H9 (cell line): ENCODE measurements around the gene PRSS27. TPM values are rescaled to one million over a fixed set of nuclear protein-coding genes. Genes with fewer than 3 reads are reported as not detected.

Experiments used
- DNase-seq: peaks from one replicate; pipeline ENCODE4 v3.0.0-alpha.2; 2017
- H2AFZ ChIP-seq: one replicate; pipeline ENCODE4 v1.6.1; 2013; ENCODE audit warnings: mild to moderate bottlenecking, low read length, control low read depth, moderate library complexity
- H2AK5ac ChIP-seq: 2 replicates; pipeline ENCODE4 v1.6.1; 2013; ENCODE audit warnings: low read length, control low read depth, mixed read lengths; ENCODE audit not compliant: insufficient read length
- H2BK120ac ChIP-seq: one replicate; pipeline ENCODE4 v1.6.1; 2013; ENCODE audit warnings: low read depth, mild to moderate bottlenecking, low read length, control low read depth, inconsistent platforms; ENCODE audit not compliant: poor library complexity, severe bottlenecking
- H2BK12ac ChIP-seq: 2 replicates; pipeline ENCODE4 v1.6.1; 2013; ENCODE audit warnings: low read length, control low read depth, mixed read lengths, low read depth; ENCODE audit not compliant: insufficient read length
- H2BK15ac ChIP-seq: 2 replicates; pipeline ENCODE4 v1.6.1; 2013; ENCODE audit warnings: low read depth, low read length, control low read depth
- H2BK20ac ChIP-seq: one replicate; pipeline ENCODE4 v1.6.1; 2013; ENCODE audit warnings: low read depth, mild to moderate bottlenecking, low read length, control low read depth, inconsistent platforms; ENCODE audit not compliant: poor library complexity, severe bottlenecking
- H2BK5ac ChIP-seq: 2 replicates; pipeline ENCODE4 v1.6.1; 2013; ENCODE audit warnings: low read length, control low read depth, mixed read lengths; ENCODE audit not compliant: insufficient read length
- H3K14ac ChIP-seq: 2 replicates; pipeline ENCODE4 v1.6.1; 2013; ENCODE audit warnings: low read length, control low read depth; ENCODE audit not compliant: insufficient read depth
- H3K18ac ChIP-seq: 2 replicates; pipeline ENCODE4 v1.6.1; 2013; ENCODE audit warnings: low read depth, mild to moderate bottlenecking, mixed read lengths, low read length, control low read depth; ENCODE audit not compliant: insufficient read length
- H3K23ac ChIP-seq: 2 replicates; pipeline ENCODE4 v1.6.1; 2013; ENCODE audit warnings: low read length, control low read depth, mixed read lengths, low read depth; ENCODE audit not compliant: insufficient read length
- H3K23me2 ChIP-seq: 2 replicates; pipeline ENCODE4 v1.6.1; 2013; ENCODE audit warnings: low read depth, mild to moderate bottlenecking, mixed read lengths, low read length, control low read depth; ENCODE audit not compliant: insufficient read length, poor library complexity, severe bottlenecking
- H3K27ac ChIP-seq: 2 replicates; pipeline ENCODE4 v1.5.1; 2013; ENCODE audit warnings: low read length, control low read depth, mixed read lengths, low read depth; ENCODE audit not compliant: insufficient read length
- H3K27me3 ChIP-seq: 2 replicates; pipeline ENCODE4 v1.6.1; 2013; ENCODE audit warnings: low read length, control low read depth, inconsistent platforms; ENCODE audit not compliant: insufficient read depth
- H3K4ac ChIP-seq: 2 replicates; pipeline ENCODE4 v1.6.1; 2013; ENCODE audit warnings: low read depth, mild to moderate bottlenecking, control low read depth, inconsistent platforms, low read length, moderate library complexity
- H3K4me1 ChIP-seq: 2 replicates; pipeline ENCODE4 v1.6.1; 2013; ENCODE audit warnings: low read length, control low read depth, inconsistent platforms; ENCODE audit not compliant: insufficient read depth
- H3K4me2 ChIP-seq: 2 replicates; pipeline ENCODE4 v1.6.1; 2013; ENCODE audit warnings: low read length, control low read depth, mixed read lengths; ENCODE audit not compliant: insufficient read length, insufficient read depth
- H3K56ac ChIP-seq: 2 replicates; pipeline ENCODE4 v1.6.1; 2013; ENCODE audit warnings: low read depth, mild to moderate bottlenecking, mixed read lengths, low read length, control low read depth; ENCODE audit not compliant: insufficient read length
- H3K79me1 ChIP-seq: 2 replicates; pipeline ENCODE4 v1.6.1; 2013; ENCODE audit warnings: low read depth, mild to moderate bottlenecking, moderate library complexity, low read length, control low read depth, inconsistent platforms; ENCODE audit not compliant: insufficient read depth, poor library complexity, severe bottlenecking
- H3K79me2 ChIP-seq: 2 replicates; pipeline ENCODE4 v1.6.1; 2013; ENCODE audit warnings: low read length, control low read depth, inconsistent platforms; ENCODE audit not compliant: insufficient read depth
- H3K9ac ChIP-seq: 2 replicates; pipeline ENCODE4 v1.6.1; 2013; ENCODE audit warnings: low read length, control low read depth, mixed read lengths; ENCODE audit not compliant: insufficient read length; ENCODE audit errors: extremely low read depth
- H3K9me3 ChIP-seq: one replicate; pipeline ENCODE4 v1.6.1; 2013; ENCODE audit warnings: low read depth, low read length, inconsistent platforms; ENCODE audit not compliant: control insufficient read depth
- H3T11ph ChIP-seq: one replicate; pipeline ENCODE4 v1.6.1; 2013; ENCODE audit warnings: mild to moderate bottlenecking, low read length, control low read depth, inconsistent platforms
- H4K20me1 ChIP-seq: one replicate; pipeline ENCODE4 v1.6.1; 2013; ENCODE audit not compliant: control insufficient read depth, insufficient read length, insufficient read depth
- H4K5ac ChIP-seq: 2 replicates; pipeline ENCODE4 v1.6.1; 2013; ENCODE audit warnings: low read depth, mild to moderate bottlenecking, mixed read lengths, low read length, control low read depth; ENCODE audit not compliant: insufficient read length
- H4K8ac ChIP-seq: replicated peaks from 2 replicates; pipeline ENCODE4 v1.6.1; 2013; ENCODE audit warnings: low read length, control low read depth, mixed read lengths, low read depth; ENCODE audit not compliant: insufficient read length
- H4K91ac ChIP-seq: 2 replicates; pipeline ENCODE4 v1.6.1; 2013; ENCODE audit warnings: low read depth, mild to moderate bottlenecking, moderate library complexity, mixed read lengths, low read length, control low read depth; ENCODE audit not compliant: insufficient read length
- H3K27ac Mint-ChIP-seq, 3 experiments: 2 replicates in 2 of 3; 3 replicates in 1 of 3; pipeline ENCODE4 v1.8.0; 2020 to 2021; ENCODE audit warnings: mixed read lengths in 3 of 3, mild to moderate bottlenecking in 1 of 3, moderate library complexity in 1 of 3
- H3K27me3 Mint-ChIP-seq: 2 replicates; pipeline ENCODE4 v1.8.0; 2021; ENCODE audit warnings: low read depth, mild to moderate bottlenecking, moderate library complexity, mixed read lengths
- H3K36me3 Mint-ChIP-seq, 3 experiments: 2 replicates in 2 of 3; 3 replicates in 1 of 3; pipeline ENCODE4 v1.8.0; 2020 to 2021; ENCODE audit warnings: low read depth in 3 of 3, mixed read lengths in 3 of 3; ENCODE audit not compliant: insufficient read depth in 1 of 3
- H3K4me1 Mint-ChIP-seq, 2 experiments: 2 replicates each; pipeline ENCODE4 v1.8.0; 2020; ENCODE audit warnings: mixed read lengths in 2 of 2
- H3K4me3 Mint-ChIP-seq, 2 experiments: 2 replicates in 1 of 2; 3 replicates in 1 of 2; pipeline ENCODE4 v1.8.0; 2020 to 2021; ENCODE audit warnings: mild to moderate bottlenecking in 2 of 2, mixed read lengths in 2 of 2, moderate library complexity in 1 of 2
- H3K9me3 Mint-ChIP-seq, 2 experiments: 2 replicates in 1 of 2; 3 replicates in 1 of 2; pipeline ENCODE4 v1.8.0; 2020; ENCODE audit warnings: mild to moderate bottlenecking in 2 of 2, mixed read lengths in 2 of 2, moderate library complexity in 1 of 2
- WGBS: extraction: QIAGEN DNeasy Blood & Tissue Kit; methylation state at CpG from one replicate; pipeline ENCODE4 v1.1.7; 2013; ENCODE audit warnings: missing lambda C conversion rate, low lambda C conversion rate, mixed read lengths; ENCODE audit not compliant: insufficient read length; ENCODE audit errors: extremely low coverage; 5-methylcytosine and 5-hydroxymethylcytosine counted together
- total RNA-seq: library from RNA; stranded (reverse); gene quantifications from 2 replicates; pipeline ENCODE4 v1.2.1, GENCODE V29; 2021
- TF ChIP-seq, protein P1 (sequence below): fragments of 200-600 bp; sonication (generic); conservative IDR thresholded peaks from 3 replicates; pipeline ENCODE4 v1.8.0; 2021; ENCODE audit warnings: antibody characterized with exemption, mild to moderate bottlenecking

Gene PRSS27
- total RNA-seq, 1 experiment from 2014 or later = 5.0 TPM

DNA sequence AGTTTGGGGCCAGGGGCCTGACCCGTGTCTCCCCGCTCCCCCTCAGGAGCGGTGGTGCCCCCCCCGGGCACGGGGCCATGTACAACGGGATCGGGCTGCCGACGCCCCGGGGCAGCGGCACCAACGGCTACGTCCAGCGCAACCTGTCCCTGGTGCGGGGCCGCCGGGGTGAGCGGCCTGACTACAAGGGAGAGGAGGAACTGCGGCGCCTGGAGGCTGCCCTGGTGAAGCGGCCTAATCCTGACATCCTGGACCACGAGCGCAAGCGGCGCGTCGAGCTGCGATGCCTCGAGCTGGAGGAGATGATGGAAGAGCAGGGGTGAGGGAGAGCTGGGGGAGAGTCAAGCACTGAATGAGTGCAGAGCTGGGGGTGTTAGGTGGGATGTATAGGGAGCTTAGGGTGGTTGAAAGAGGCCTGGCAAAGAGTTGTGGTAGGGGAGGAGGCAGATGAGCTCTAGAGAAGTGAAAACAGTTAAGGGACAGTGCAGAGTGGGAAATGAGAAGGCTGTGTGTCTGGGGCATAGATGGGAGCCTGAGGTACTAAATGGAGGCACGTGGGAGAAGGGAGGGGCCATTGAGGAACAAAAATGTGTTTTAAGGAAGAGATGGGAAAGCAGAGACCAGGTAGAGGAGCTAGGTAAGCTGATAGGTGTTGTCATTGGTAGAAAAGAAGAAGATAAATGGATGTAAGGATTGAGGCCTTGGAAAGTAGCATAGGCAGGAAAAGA is 36.4 kb upstream of the PRSS27 start:
- Histone ChIP-seq H2BK15ac (no peak overlapping the region), H3K79me1 (peaks cover 13% of the 10 kb centered on the region), H3K18ac (no peak overlapping the region), H3K79me2 (peaks cover 51% of the 10 kb centered on the region), H2AK5ac (no peak overlapping the region), H3K56ac (no peak overlapping the region), H3K9ac (no peak overlapping the region), H3K27me3 (no peaks in the 10 kb centered on the region), H2BK20ac (no peak overlapping the region), H3K4me2 (no peak overlapping the region), H3K4me1 (0 out of 2 replicates have a peak, but pooled peaks cover 3% of the 10 kb centered on the region), H4K5ac (no peak overlapping the region), H2AFZ (no peak overlapping the region), H4K91ac (no peak overlapping the region), H4K8ac (no peak overlapping the region), H3T11ph (no peak overlapping the region), H2BK12ac (no peak overlapping the region), H3K27ac (no peak overlapping the region), H3K14ac (no peak overlapping the region), H3K9me3 (no peaks in the 10 kb centered on the region), H3K23ac (no peak overlapping the region), H3K23me2 (peaks cover 6% of the 10 kb centered on the region), H2BK120ac (no peak overlapping the region), H4K20me1 (no peaks in the 10 kb centered on the region), H3K4ac (no peak overlapping the region), H2BK5ac (no peak overlapping the region)
- TF ChIP-seq, protein P1, sequence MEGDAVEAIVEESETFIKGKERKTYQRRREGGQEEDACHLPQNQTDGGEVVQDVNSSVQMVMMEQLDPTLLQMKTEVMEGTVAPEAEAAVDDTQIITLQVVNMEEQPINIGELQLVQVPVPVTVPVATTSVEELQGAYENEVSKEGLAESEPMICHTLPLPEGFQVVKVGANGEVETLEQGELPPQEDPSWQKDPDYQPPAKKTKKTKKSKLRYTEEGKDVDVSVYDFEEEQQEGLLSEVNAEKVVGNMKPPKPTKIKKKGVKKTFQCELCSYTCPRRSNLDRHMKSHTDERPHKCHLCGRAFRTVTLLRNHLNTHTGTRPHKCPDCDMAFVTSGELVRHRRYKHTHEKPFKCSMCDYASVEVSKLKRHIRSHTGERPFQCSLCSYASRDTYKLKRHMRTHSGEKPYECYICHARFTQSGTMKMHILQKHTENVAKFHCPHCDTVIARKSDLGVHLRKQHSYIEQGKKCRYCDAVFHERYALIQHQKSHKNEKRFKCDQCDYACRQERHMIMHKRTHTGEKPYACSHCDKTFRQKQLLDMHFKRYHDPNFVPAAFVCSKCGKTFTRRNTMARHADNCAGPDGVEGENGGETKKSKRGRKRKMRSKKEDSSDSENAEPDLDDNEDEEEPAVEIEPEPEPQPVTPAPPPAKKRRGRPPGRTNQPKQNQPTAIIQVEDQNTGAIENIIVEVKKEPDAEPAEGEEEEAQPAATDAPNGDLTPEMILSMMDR = no peak
- Mint-ChIP-seq H3K4me3 (0 out of 5 replicates have a peak overlapping the region, but pooled peaks of 1 of the 2 experiments have one; percentile 3), H3K27ac (peak overlapping the region; percentile 18 to 87 (median 37); a peak in 5 of 7 replicates), H3K9me3 (peaks cover 10 to 16% of the 10 kb centered on the region in 2 experiments; a peak in 4 of 5 replicates), H3K36me3 (peaks cover 75 to 82% (median 80%) of the 10 kb centered on the region in 3 experiments), H3K4me1 (peaks cover 28 to 30% of the 10 kb centered on the region in 2 experiments), H3K27me3 (peaks cover 2% of the 10 kb centered on the region; the same call in 1 of the 2 replicates)
- WGBS = no CpG with 5 or more reads among the region's 30 CpGs
- DNase-seq = no peak
